ENCODE results near the gene LOXL4.
"Not testable (repeated sequence)": the region's sequence is repeated elsewhere in the genome, so short reads cannot be mapped to it uniquely, and the experiment has no call there.

The LOXL4 gene

DNA sequence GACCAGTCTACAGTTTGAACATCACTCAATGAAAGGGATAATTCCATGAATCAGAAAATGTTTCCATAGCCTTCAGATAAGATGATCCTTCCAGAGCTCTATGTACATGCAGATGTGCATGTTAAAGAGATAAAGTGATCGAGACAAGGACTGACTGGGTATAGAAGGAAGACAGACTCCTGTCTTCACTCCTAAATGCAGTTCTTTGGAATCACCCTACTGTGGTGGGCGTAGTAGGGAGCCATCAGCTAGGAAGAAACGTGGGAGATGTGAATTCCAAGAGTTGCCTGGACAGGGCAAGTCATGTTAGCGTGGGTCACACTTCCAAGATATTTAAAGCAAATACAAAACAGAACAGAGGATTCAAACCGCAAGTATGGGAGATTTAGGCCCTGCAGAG, 23.9 kb downstream of the LOXL4 start:
- DNase-seq (ENCODE audit: low spot score): no peak

DNA sequence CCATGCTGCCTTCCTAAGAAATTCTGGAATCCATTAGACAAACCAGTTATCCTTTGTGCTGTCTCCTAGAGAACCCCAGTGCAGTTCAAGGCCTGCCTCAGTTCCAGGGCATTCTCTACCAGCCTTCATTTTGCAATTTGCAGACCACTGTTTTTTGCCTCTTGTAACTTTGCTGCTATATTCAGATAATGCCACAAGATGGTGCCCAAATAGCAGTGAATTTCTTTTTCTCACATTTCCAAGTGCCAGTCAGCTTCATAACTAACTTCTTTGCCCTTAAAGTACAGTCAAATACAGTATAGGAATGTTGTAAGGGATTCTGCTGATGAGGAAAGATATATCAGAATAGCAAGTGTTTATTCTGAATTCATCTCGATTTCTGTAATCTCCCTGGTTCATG, 25.2 kb downstream of the LOXL4 start:
- DNase-seq (ENCODE audit: low spot score): no peak

DNA sequence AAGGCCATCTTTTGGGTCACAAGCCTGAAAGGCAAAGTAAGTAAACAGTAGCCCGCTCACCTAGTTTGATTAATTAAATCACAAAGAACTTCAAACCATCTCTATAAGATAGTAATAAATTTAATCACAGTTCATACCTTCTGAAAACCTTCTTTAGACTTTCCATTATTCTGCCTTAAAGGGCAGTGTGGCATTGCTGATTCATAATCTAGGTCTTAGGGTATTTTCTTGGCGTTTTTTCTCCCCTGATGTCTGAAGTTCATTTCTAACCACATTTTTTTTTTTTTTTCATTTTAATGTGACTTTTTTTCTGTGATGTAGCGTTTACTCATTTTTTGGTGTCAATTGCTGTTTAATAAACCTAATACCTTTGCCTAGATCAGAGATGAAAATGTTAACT, 27.5 kb downstream of the LOXL4 start:
- DNase-seq (ENCODE audit: low spot score): no peak

DNA sequence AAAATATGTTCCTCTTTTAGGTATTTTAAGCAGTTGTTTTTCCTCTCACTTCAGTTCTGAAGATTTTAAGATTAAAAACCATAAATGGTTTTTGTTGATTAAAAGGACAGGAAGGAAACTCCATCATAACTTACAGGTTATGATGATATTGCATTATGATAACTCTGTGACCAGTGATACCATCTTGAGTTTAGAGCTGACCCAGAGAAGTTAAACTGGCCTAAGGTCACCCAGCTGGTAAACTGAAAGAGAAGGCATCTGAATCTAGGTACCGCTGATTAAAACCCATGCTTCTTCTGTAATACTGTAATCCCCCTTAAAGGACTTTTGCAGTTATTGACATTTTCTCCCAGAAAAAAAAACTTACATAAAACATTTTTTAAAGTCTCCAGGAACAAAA, 29.6 kb downstream of the LOXL4 start:
- no peak for DNase-seq (ENCODE audit: low spot score)

DNA sequence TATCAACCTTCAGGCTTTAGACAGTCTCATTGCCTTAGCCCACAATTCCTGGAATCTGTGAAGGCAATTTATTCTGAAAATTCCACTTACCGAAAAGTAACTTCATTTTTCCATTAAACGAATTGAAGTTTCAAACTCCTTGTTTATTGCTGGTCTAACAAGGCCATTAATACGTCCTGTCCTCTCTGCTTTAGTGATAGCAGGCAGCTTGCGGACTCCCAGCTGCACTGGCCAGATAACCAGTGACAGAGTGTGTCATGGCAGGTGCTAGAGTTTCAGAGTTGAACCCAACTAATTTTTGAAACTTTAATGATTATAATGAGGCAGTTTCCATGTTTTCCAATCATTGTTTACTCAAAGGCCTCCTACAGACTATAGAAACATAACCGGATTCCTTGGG, 31.1 kb downstream of the LOXL4 start:
- no peak for DNase-seq (ENCODE audit: low spot score)

DNA sequence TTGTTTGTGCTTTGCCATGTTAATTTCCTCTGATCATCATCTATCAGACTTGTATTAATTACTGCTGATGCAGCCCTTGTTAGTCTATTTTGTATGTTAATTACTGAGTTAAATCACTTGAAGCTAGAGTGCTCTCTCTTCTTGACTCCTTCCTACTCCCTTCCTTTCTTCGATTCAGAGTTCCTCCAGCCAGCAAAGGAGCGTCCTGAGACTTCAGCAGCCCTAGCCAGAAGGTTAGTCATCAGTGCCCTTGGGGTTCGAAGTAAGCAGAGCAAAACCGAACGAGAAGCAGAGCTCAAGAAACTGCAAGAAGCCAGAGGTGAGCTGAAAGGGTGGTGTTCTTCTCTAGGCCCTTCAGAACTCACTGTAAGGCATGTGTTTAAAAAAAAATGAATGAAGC, 32.1 kb downstream of the LOXL4 start:
- DNase-seq (ENCODE audit: low spot score): no peak

DNA sequence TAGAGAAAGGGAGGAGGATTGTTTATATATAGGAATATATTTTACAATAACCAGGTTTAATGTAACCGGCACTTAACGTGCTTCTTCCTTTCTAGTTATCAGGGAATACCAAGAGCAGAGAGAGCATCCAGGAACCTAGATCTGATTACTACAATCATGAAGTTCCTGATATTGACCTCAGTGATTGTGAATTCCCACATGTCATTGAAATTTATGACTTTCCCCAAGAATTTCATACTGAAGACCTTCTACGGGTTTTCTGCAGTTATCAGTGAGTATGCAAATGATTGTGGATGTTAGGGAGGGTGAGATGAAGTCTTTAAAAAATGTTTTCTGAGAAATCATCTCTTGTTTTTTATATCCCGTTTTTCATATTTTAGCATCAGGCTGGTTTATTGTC, 36.6 kb downstream of the LOXL4 start:
- no peak for DNase-seq (ENCODE audit: low spot score)

DNA sequence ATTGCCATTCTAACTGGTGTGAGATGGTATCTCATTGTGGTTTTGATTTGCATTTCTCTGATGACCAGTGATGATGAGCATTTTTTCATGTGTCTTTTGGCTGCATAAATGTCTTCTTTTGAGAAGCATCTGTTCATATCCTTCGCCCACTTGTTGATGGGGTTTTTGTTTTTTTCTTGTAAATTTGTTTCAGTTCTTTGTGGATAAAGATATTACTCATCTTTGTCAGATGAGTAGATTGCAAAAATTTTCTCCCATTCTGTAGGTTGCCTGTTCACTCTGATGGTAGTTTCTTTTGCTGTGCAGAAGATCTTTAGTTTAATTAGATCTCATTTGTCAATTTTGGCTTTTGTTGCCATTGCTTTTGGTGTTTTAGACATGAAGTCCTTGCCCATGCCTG, 39.7 kb downstream of the LOXL4 start:
- DNase-seq (ENCODE audit: low spot score): not testable (repeated sequence)

DNA sequence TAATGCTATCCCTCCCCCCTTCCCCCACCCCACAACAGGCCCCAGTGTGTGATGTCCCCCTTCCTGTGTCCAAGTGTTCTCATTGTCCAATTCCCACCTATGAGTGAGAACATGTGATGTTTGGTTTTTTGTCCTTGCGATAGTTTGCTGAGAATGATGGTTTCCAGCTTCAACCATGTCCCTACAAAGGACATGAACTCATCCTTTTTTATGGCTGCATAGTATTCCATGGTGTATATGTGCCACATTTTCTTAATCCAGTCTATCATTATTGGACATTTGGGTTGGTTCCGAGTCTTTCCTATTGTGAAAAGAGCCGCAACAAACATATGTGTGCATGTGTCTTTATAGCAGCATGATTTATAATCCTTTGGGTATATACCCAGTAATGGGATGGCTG, 40.3 kb downstream of the LOXL4 start:
- DNase-seq (ENCODE audit: low spot score): not testable (repeated sequence)

DNA sequence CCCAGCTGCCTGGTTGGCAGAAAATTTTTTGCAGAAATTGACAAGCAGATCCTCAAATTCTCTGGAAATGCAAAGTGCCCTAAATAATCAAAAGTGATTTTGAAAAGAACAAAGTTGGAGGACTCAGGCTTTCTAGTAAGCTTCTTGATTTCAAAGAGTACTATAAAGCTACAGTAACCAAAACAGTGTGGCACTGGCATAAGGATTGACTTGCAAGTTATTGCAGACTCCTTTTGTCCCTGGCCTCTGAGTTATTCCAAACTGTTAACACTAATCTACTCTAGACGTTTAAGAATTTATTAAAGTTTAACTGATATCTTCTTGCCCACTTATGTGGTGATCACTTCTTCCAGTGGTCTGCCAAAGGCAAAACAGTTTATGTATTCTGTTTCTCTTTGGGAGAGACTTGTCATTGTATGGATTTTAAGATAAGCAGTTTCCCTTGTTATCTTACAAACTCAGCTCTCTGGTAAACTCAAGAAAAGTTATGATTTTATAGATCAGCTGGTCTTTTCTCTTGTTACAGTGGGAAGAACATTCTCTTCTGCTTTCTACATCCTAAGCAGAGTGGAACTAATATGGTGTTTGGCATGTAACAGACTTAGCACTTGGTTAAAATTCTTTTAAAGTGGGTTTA, 41.4 kb downstream of the LOXL4 start:
- no peak for DNase-seq (ENCODE audit: low spot score)

DNA sequence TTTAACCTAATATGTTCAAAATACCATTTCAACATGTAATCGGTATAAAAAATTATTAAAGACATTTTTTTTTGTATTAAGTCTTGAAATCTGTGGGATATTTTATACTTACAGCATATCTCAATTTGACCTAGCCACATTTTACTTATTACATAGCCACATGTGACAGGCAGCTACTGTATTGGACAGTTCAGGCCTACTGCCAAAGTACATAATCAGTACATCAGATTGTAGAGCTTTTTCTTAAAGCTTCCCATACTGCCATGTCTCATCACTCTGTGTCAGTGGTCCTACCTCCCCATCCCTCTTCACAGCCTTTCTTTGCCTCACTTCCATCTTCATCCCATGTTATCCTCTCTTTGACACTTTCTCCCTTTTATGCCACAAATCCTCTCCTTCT, 43.0 kb downstream of the LOXL4 start:
- no peak for DNase-seq (ENCODE audit: low spot score)

DNA sequence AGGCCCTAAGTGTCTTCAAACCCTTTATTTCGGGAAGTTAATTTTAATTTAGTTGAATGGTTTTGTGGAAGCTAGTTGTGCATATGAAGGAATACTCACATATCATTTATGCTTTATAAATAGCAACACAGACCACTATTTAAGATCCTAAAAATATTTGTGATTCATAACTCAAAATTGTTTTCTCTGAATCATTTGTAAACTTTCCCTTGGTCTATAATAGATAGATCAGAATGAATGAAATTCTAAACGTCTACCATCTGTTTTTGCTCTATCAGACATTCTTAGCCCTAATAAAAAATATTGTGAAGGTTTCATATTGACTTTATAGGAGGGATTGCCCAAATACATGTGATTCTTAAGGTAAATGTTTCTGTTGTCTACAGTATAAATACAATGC, 43.5 kb downstream of the LOXL4 start:
- DNase-seq (ENCODE audit: low spot score): no peak

DNA sequence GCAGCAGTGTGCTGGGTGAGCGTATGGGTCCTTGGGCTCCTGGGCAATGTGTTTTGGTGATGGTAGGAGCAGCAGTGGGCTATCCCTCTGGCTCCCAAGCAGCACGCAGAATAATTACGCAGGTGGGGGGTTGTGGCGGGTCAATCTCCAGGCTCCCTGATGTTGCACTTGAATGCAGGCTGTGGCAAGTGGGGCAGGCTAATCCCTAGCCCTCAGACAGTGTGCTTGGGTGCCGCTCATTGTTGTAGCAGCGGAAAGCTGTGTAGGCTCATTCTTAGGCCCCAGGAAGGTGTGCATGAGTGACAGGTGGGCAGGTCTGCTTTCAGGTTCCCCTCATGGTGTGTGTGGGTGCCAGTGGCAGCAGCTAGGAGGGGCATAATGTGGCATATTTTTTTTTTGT, 44.1 kb downstream of the LOXL4 start:
- DNase-seq (ENCODE audit: low spot score): no peak

DNA sequence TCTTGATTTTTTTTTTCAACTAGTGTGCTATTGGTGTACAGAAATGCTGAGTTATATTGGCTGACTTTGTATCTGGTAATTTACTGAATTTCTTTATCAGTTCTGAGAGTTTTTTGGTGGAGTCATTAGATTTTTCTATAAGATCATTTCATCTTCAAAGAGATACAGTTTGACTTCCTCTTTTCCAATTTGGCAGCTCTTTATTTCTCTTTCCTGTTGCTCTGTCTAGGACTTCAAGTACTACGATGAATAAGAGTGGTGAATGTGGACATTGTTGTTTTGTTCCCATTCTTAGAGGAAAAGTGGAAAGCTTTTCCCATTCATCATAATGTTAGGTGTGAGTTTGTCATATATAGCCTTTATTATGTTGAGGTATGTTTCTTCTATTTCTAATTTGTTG, 50.2 kb downstream of the LOXL4 start:
- no peak for DNase-seq (ENCODE audit: low spot score)

DNA sequence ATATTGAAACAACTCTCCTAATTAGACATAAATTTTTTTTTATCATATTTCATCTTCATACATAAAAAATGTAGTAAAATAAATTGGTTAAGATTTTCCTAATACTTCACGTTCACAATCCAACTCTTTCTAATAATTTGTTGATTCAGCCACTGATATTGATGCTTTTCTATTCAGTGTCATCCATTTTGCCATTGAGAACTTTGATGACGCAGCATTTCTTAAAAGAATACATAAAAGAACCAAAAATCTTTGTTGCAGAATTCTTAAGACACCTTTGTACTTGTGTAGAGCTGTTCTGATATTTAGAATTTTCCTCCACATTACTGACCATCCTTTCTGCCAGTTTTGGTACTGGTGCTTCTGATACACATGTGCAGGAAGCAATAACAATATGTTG, 52.6 kb downstream of the LOXL4 start:
- DNase-seq (ENCODE audit: low spot score): no peak

DNA sequence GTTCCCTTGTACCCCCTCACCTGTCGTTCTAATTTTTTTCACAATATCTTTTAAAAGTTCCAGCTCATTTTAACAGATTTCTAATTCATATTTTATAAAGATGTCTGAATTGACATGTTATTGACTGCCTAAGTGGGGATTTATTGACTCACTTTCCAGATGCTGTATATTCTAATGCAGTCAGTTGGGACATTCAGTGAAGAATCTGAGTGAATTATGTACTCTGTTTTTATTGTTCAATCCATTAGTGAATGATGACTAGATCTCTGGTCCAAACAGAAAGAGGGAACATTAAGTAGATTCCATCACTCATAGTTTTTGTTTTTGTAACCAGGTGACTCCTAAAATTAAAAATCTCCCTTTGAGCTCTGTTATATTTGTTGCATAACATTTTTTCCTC, 54.3 kb downstream of the LOXL4 start:
- DNase-seq (ENCODE audit: low spot score): no peak

DNA sequence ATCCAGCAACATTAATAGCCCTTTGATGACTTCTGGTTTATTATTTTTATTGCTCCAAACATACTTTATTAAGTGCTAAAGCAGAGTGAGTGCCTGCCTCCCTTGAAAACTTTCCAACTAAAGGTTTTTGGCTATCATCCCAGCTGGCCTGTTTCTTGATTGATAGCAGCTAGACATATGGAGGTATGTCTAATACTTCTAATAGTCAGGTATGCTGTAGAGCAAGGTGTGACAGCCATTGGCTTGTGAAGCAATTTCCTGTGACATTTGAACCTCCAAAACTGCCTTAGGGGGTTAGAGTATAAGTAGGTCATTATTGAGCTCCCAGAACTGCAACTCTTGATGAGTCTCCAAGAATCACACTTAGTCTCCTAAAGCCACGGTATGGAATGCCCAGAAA, 55.8 kb downstream of the LOXL4 start:
- DNase-seq (ENCODE audit: low spot score): no peak

DNA sequence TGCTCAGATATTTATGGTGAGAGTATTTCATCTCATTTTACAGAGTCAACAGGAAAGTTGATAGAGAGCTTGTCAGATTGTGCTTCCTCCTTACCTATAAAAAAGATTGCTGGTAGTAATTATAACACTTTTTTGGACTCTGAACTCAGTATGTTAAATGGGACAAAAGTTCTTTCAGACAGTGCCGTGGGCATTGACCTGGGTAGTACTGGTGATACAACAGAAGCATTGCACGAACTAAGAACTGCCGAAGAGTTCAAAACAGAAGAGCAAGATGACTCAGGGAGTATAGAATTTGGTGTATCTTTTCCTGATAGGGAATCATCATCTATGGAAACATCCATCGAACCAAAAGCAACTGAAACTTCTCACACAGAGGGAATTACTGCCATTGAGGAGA, 58.6 kb downstream of the LOXL4 start:
- DNase-seq (ENCODE audit: low spot score): no peak

DNA sequence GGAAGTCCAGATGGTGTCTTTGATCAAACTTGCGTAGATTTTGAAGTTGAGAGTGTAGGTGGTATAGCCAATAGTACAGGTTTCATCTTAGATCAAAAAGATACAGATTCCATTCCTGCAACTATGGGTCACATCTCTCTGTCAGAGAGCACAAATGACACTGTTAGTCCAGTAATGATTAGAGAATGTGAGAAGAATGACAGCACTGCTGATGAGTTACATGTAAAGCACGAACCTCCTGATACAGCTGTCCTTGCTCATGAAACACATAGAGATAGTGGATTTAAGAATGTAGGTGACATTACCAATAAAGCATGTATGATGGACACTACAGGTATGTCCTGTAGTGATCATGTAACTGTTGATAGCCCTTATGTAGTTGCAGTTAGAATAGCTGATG, 59.1 kb downstream of the LOXL4 start:
- no peak for DNase-seq (ENCODE audit: low spot score)

DNA sequence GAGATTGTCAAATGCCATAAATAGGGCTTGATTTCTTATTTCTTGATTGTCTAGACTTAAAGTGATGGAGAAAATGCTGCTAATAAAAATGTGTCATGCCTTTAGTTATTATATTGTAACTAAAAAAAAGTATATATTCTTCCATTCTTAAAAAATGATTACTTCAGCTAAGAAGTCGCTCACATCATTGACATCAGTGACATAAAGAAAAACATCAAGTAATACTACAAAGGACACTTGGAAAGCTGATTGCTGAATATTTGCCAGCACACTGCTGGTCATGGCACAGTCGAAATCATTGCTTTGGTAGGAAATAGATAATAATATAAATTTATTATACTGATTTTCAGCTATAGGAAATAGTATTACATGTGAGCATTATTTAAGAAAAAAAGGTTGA, 62.6 kb downstream of the LOXL4 start:
- DNase-seq (ENCODE audit: low spot score): no peak

DNA sequence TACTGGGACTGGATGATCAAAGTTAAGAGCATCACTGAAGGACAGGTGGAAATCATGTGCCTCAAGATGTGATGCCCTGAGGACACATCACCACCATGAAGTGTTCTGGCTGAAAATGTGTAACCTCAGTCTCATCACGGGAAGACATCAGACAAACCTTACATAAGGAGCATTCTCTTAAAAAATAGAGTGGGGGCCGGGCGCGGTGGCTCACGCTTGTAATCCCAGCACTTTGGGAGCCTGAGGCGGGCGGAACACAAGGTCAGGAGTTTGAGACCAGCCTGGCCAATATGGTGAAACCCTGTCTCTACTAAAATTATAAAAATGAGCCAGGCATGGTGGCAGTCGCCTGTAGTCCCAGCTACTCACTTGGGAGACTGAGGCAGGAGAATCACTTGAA, 65.6 kb downstream of the LOXL4 start:
- DNase-seq (ENCODE audit: low spot score): no peak

DNA sequence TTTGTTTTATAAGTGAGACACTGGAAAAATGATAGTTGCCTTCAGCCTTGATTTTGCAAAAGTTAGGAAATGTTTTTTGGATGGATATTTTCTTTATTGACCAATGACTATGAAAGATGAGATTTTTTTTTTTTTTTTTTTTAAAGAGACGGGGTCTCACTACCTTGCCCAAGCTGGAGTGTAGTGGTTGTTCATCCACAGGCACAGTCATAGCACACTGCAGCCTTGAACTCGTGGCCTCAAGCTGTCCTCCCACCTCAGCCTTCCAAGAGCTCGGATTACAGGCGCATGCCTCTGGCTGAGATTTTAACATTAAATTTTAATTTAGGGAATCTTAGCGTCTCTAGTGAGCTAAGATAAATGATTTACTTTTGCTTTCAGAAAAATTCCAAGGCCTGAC, 66.2 kb downstream of the LOXL4 start:
- DNase-seq (ENCODE audit: low spot score): no peak
